ENCODE measurements around the gene HMGN2.
"Not testable (repeated sequence)": the region's sequence is repeated elsewhere in the genome, so short reads cannot be mapped to it uniquely, and the experiment has no call there.

The HMGN2 gene

GRCh38 chr1:26477446-26478152 lies 5.4 kb downstream of the HMGN2 start:
- no peak for DNase-seq

DNA sequence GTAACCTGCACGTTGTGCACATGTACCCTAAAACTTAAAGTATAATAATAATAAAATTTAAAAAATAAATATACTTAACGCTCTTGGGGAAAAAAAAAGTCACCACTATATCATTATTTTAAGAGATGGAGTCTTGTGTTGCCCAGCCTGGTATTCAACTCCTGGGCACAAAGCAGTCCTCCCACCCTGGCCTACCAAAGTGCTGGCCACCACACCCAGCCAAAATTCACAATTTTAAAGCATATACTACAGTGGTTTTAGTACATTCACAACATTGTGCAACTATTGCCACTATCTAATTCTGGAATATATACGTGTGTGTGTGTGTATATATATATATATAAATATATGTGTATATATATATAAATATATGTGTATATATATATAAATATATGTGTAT lies 5.9 kb downstream of the HMGN2 start:
- no peak for DNase-seq

GRCh38 chr1:26478988-26479387 lies 6.7 kb downstream of the HMGN2 start:
- DNase-seq = no peak

GRCh38 chr1:26482921-26483320 lies 10.7 kb downstream of the HMGN2 start:
- DNase-seq = no peak

GRCh38 chr1:26483980-26484379 lies 11.7 kb downstream of the HMGN2 start:
- DNase-seq = no peak

DNA sequence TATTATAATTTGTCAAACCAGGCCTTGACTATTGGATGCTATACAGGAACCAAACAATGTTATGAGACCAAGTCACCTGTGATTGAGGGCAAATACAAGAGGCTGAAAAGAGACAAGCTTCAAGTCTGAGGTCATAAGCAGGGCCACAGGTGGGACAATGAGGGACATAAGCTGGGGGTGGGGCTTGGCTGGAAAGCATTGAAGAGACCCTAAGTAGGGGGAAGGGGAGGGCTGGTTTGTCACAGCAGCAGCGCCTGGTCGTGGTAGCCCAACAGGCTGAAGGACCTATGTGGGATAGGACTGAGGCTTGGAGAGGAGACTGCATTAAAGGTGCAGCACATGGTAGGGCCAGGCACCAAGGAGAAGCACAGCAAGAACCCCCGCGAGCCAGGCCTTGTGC lies 17.9 kb downstream of the HMGN2 start:
- DNase-seq = no peak

DNA sequence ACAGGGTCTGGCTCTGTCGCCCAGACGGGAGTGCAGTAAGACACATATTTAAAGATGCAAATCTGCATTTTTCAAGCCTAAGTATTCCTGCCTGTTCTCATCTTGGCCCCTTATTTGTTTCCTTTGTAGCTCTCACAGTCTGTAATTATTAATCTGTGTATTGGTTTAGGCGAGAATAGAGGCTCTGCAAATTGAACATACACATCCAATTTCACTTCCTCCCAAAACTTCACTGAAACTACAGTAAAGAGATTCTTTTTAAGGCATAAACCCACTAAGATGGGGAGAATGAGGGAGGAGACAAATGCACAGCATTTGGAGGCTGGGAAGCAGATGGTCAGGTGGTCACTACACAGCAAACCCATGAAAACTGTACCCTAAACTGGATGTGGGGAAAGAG lies 21.0 kb downstream of the HMGN2 start:
- no peak for DNase-seq

- no peak for DNase-seq
Observed at GRCh38 chr1:26493938-26494337, 21.7 kb downstream of the HMGN2 start.

GRCh38 chr1:26496861-26497260 lies 24.6 kb downstream of the HMGN2 start:
- no peak for DNase-seq

- DNase-seq = no peak
Observed at GRCh38 chr1:26498894-26499293, 26.7 kb downstream of the HMGN2 start.

DNA sequence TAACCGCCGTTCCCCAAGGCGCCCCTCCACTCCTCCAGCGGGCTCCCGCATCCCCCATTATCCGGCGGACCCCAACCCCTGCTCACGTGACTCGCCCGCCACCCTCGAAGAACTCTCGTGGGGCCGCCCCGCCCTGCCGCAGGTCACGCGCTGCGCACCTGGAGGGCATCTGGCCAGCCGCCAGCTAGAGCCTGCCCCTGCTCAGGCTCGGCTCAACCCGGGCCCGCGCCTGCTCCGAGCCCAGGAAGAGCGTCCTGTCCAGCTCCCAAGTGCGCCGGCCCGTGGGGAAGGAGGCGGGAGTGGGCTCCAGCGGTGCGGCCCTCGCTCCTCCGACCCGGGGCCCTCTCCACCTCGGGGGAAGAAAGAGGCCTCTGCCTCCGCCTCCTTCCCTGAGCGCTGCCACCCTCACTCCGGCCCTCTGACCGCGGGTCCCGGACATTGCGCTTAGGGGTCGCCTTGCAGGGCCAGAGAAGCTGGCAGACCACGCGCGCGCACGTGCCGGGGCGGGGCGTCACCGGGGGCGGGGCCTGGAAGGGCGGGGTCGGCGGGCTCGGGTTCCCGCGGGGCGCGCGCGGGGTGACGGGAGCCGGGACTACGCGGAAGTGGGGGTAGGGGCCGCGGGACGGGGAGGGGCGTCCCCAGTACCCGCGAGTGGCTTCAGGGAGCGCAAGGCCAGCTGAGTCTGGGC lies 28.4 kb downstream of the HMGN2 start:
- DNase-seq = peak; percentile 87

GRCh38 chr1:26510711-26511110 lies 38.5 kb downstream of the HMGN2 start:
- not testable (repeated sequence) for DNase-seq

DNA sequence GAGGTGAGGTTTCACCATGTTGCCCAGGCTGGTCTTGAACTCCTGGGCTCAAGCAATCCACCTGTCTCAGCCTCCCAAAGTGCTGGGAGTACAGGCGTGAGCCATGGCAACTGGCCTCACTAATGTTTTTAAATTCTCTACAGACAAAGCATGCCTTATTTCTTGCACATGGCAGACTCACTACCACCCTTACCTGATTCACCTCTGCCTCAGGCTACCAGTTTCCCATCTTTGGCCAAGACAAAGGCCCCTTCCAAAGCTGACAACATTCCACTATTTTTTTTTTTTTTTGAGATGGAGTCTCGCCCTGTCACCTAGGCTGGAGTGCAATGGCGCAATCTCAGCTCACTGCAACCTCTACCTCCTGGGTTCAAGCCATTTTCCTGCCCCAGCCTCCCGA lies 43.6 kb downstream of the HMGN2 start:
- DNase-seq = not testable (repeated sequence)

DNA sequence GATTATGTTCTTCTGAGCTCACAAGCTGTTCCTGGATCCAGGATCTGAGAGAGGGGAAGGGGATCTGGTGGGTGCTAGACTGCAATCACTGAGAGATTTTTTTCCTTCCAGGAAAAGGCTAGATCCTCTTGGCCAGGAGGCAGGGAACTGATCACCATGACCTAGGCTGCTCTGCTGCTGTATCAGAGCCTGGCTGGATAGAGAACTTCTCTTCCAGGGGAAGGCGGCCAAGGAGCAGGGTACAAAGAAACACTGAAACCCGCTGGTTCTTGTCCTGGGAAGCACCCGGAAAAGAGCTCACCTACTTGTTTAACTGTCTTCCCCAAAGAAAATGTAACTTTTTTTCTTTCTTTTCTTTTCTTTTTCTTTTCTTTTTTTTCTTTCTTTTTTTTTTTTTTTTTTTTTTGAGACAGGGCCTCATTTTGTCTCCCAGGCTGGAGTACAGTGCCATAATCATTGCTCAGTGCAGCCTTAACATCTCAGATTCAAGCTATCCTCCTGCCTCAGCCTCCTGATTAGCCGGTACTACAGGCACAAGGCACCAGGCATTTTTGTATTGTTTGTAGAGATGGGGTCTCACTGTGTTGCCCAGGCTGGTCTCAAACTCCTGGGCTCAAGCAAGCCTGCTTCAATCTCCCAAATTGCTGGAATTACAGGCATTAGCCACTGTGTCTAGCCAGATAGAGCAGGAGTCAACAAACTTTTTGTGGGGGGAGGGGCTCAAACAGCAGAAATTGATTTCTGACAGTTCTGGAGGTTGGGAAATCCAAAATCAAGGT lies 44.9 kb downstream of the HMGN2 start:
- no peak for DNase-seq

GRCh38 chr1:26517766-26518049 lies 45.5 kb downstream of the HMGN2 start:
- no peak for DNase-seq

- DNase-seq = no peak
Observed at GRCh38 chr1:26518355-26518754, 46.1 kb downstream of the HMGN2 start.

- no peak for DNase-seq
Observed at GRCh38 chr1:26520339-26520738, 48.1 kb downstream of the HMGN2 start.

GRCh38 chr1:26521669-26522030 lies 49.4 kb downstream of the HMGN2 start:
- DNase-seq = no peak

DNA sequence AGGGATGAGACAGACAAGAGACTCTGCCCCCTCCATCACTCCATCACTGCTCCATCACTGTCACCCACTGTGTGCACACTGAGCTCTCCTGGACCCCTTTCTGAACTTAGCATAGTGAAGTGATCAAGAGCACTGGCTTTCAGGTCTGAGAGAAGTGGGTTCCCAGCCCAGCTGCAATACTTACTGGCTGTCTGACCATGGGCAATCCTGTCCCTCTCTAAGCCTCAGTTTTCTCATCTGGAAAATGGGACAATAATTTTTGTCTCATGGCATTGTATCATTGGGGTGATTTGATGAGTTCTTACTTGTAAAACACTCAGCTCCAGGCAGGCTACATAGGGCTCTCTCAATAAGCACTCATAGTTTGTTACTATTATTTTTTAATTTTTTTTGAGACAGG lies 49.8 kb downstream of the HMGN2 start:
- no peak for DNase-seq

DNA sequence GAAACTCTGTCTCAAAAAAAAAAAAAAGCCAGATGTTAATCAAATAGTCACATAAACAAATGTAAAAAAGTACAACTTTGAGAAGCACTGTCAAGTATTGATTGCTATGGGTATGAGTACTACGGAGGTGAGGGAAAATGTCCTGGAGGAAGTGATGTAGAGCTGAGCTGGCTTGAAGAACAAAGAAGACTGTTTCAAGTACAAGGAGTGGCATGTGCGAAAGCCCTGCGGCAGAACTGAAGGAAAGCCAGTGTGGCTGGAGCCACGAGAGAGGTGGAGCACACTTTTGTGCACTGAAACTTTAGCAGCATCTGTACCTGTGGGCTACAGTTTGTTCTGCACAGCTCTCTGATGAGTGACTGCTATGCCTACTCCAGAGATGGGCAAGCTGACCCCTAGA lies 51.9 kb downstream of the HMGN2 start:
- DNase-seq = no peak
